ENCODE measurements around the gene EFCAB14. TPM values are rescaled to one million over a fixed set of nuclear protein-coding genes. Genes with fewer than 3 reads are reported as not detected.

Gene EFCAB14
- total and polyA plus RNA-seq, 11 donors = 10.7 to 91.9 (median 62.3) TPM

GRCh38 chr1:46681333-46682034 is 37.4 kb downstream of the EFCAB14 start:
- Histone ChIP-seq H3K36me3 (peaks cover 0 to 100% (median 96%) of the 10 kb centered on the region in 9 donors), H3K27ac (no peak overlapping the region), H3K9me3 (no peaks in the 10 kb centered on the region), H3K27me3 (no peaks in the 10 kb centered on the region), H3K4me1 (peaks cover 0 to 4% (median 0%) of the 10 kb centered on the region in 12 donors), H3K4me3 (no peak overlapping the region)
- ATAC-seq (no peak), DNase-seq (no peak)
- 83 to 89% (median 85%) methylated on average over 1 of the region's 1 CpG for WGBS, 4 donors
- intact Hi-C loops (cut with DNase I) = no loop called here
- TF ChIP-seq POLR2A (IDR thresholded peaks at IDR 0.05) = no peak
- no peak for TF ChIP-seq CTCF (IDR thresholded peaks at IDR 0.05)

GRCh38 chr1:46679789-46680573 is 38.9 kb downstream of the EFCAB14 start:
- 95 to 99% (median 97%) methylated on average over 6 of the region's 6 CpGs for WGBS, 4 donors
- H3K9me3 ChIP-seq = no peaks in the 10 kb centered on the region
- no peak overlapping the region for H3K27ac ChIP-seq
- ATAC-seq = no peak
- DNase-seq = no peak
- no peak for TF ChIP-seq POLR2A (IDR thresholded peaks at IDR 0.05)
- TF ChIP-seq CTCF (IDR thresholded peaks at IDR 0.05) = no peak
- no peaks in the 10 kb centered on the region for H3K27me3 ChIP-seq
- H3K36me3 ChIP-seq = peaks cover 0 to 100% (median 98%) of the 10 kb centered on the region in 9 donors
- intact Hi-C loops (cut with DNase I) = no loop called here
- H3K4me1 ChIP-seq = peaks cover 0 to 13% (median 0%) of the 10 kb centered on the region in 12 donors
- no peak overlapping the region for H3K4me3 ChIP-seq

- Histone ChIP-seq H3K27ac (no peak overlapping the region), H3K4me3 (no peak overlapping the region), H3K36me3 (peaks cover 0 to 89% (median 83%) of the 10 kb centered on the region in 9 donors), H3K4me1 (peaks cover 0 to 13% (median 0%) of the 10 kb centered on the region in 12 donors), H3K9me3 (no peaks in the 10 kb centered on the region), H3K27me3 (no peaks in the 10 kb centered on the region)
- intact Hi-C loops (cut with DNase I) = no loop called here
- ATAC-seq = no peak
- no peak for TF ChIP-seq CTCF (IDR thresholded peaks at IDR 0.05)
- TF ChIP-seq POLR2A (IDR thresholded peaks at IDR 0.05) = no peak
- WGBS, 4 donors = 90 to 100% (median 95%) methylated on average over 1 of the region's 1 CpG
- DNase-seq = no peak
These were observed 41.6 kb downstream of the EFCAB14 start for GRCh38 chr1:46677339-46677738.

GRCh38 chr1:46676531-46676930 is 42.4 kb downstream of the EFCAB14 start:
- intact Hi-C loops (cut with DNase I) = no loop called here
- H3K4me1 ChIP-seq = peaks cover 0 to 13% (median 0%) of the 10 kb centered on the region in 12 donors
- H3K36me3 ChIP-seq = peaks cover 0 to 81% (median 75%) of the 10 kb centered on the region in 9 donors
- TF ChIP-seq CTCF (IDR thresholded peaks at IDR 0.05) = no peak
- ATAC-seq (no peak), DNase-seq (no peak)
- peak overlapping the region in 1 of 12 donors; percentile 72 for H3K27ac ChIP-seq
- no peak overlapping the region for H3K4me3 ChIP-seq
- no peaks in the 10 kb centered on the region for H3K9me3 ChIP-seq
- no peaks in the 10 kb centered on the region for H3K27me3 ChIP-seq
- 85 to 100% (median 98%) methylated on average over 1 of the region's 1 CpG for WGBS, 4 donors
